ENCODE results near the gene RGPD3. TPM values are rescaled to one million over a fixed set of nuclear protein-coding genes. Genes with fewer than 3 reads are reported as not detected.
A peak's percentile ranks its signal among the peaks of the same experiment; 100 is the strongest.
"Not testable (repeated sequence)": the region's sequence is repeated elsewhere in the genome, so short reads cannot be mapped to it uniquely, and the experiment has no call there.

The RGPD3 gene
- total RNA-seq (under 1 TPM; 0.04 to 0.18 TPM), polyA plus RNA-seq (0.12 TPM)

DNA sequence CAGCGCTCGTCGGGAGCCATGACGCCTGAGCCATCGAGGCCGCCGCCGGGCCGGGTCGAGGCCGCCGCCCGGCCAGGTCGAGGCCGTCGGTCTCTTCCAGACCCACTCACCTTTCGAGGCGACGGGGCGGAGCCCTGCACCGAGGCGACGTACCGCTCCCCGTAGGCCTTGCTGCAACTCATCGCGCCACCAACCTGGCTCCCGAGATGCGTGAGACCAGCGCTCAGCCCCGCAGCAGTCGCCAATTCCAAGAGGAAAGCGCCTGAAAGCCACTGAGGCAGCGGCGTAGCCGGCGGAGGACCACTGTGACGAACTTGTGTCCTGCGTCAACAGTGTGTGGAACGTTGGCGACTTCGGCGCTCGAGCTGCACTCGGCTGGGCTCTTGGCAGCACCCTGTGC is at the start of gene RGPD3:
Gene RGPD3 (minus strand): TSS at position 307 of the 400 bp plus-strand sequence. CDS start 125 bp downstream, at position 182.
- H3K27me3 Mint-ChIP-seq; H3K27ac ChIP-seq (ENCODE audit: low read depth, low read length); POLR2A ChIA-PET; H3K27me3 ChIP-seq (ENCODE audit: insufficient read depth, low read length, poor library complexity, severe bottlenecking); H3K9me3 Mint-ChIP-seq; DNase-seq; H3K27ac Mint-ChIP-seq; H3K36me3 Mint-ChIP-seq; H3K4me1 Mint-ChIP-seq; H3K36me3 ChIP-seq (ENCODE audit: insufficient read depth, low read length); H3K4me1 ChIP-seq (ENCODE audit: insufficient read depth, low read length); H3K4me3 ChIP-seq (ENCODE audit: low read length); H3K9me3 ChIP-seq (ENCODE audit: low read length); H3K4me3 Mint-ChIP-seq; CTCF ChIA-PET: not testable (repeated sequence)

- H3K9me3 ChIP-seq (ENCODE audit: low read length), result no peaks in the 10 kb centered on the region
- no peaks in the 10 kb centered on the region for H3K9me3 Mint-ChIP-seq
- CTCF ChIA-PET, result no interaction called here
Observed at GRCh38 chr2:106517329-106517728, 49.1 kb upstream of the RGPD3 start.

GRCh38 chr2:106516864-106517263 is 48.7 kb upstream of the RGPD3 start:
- H3K9me3 Mint-ChIP-seq, result no peaks in the 10 kb centered on the region
- Histone ChIP-seq H3K36me3 (ENCODE audit: insufficient read depth, low read length) (no peaks in the 10 kb centered on the region), H3K27me3 (ENCODE audit: insufficient read depth, low read length, poor library complexity, severe bottlenecking) (no peaks in the 10 kb centered on the region), H3K9me3 (ENCODE audit: low read length) (no peaks in the 10 kb centered on the region), H3K4me1 (ENCODE audit: insufficient read depth, low read length) (no peaks in the 10 kb centered on the region), H3K27ac (ENCODE audit: low read depth, low read length) (no peak overlapping the region), H3K4me3 (ENCODE audit: low read length) (no peak overlapping the region)
- CTCF ChIA-PET, result no interaction called here
- H3K27me3 Mint-ChIP-seq, result peaks cover 0 to 7% of the 10 kb centered on the region in 2 donors
- H3K4me3 Mint-ChIP-seq, result no peak overlapping the region
- H3K4me1 Mint-ChIP-seq, result peaks cover 2 to 6% (median 6%) of the 10 kb centered on the region in 3 donors
- H3K36me3 Mint-ChIP-seq, result peaks cover 0 to 3% (median 0%) of the 10 kb centered on the region in 3 donors
- POLR2A ChIA-PET, result no interaction called here
- DNase-seq, result no peak
- H3K27ac Mint-ChIP-seq, result no peak overlapping the region

More at GRCh38 chr2:106517329-106517728, 49.1 kb upstream of the RGPD3 start:
- Mint-ChIP-seq H3K4me1 (peaks cover 0 to 2% (median 1%) of the 10 kb centered on the region in 3 donors), H3K36me3 (peaks cover 0 to 3% (median 0%) of the 10 kb centered on the region in 3 donors), H3K4me3 (no peak overlapping the region), H3K27me3 (peaks cover 0 to 7% of the 10 kb centered on the region in 2 donors), H3K27ac (no peak overlapping the region)
- Histone ChIP-seq H3K4me1 (ENCODE audit: insufficient read depth, low read length) (no peaks in the 10 kb centered on the region), H3K4me3 (ENCODE audit: low read length) (no peak overlapping the region), H3K27me3 (ENCODE audit: insufficient read depth, low read length, poor library complexity, severe bottlenecking) (no peaks in the 10 kb centered on the region), H3K36me3 (ENCODE audit: insufficient read depth, low read length) (no peaks in the 10 kb centered on the region), H3K27ac (ENCODE audit: low read depth, low read length) (no peak overlapping the region)
- POLR2A ChIA-PET, result no interaction called here
- DNase-seq, result no peak

GRCh38 chr2:106516436-106516835 is 48.2 kb upstream of the RGPD3 start:
- Histone ChIP-seq H3K27ac (ENCODE audit: low read depth, low read length) (no peak overlapping the region), H3K9me3 (ENCODE audit: low read length) (no peaks in the 10 kb centered on the region), H3K36me3 (ENCODE audit: insufficient read depth, low read length) (no peaks in the 10 kb centered on the region), H3K4me3 (ENCODE audit: low read length) (no peak overlapping the region), H3K4me1 (ENCODE audit: insufficient read depth, low read length) (no peaks in the 10 kb centered on the region), H3K27me3 (ENCODE audit: insufficient read depth, low read length, poor library complexity, severe bottlenecking) (no peaks in the 10 kb centered on the region)
- no peak for DNase-seq
- H3K27me3 Mint-ChIP-seq, result peaks cover 0 to 7% of the 10 kb centered on the region in 2 donors
- CTCF ChIA-PET, result no interaction called here
- H3K4me1 Mint-ChIP-seq, result peaks cover 3 to 9% (median 8%) of the 10 kb centered on the region in 3 donors
- H3K4me3 Mint-ChIP-seq, result no peak overlapping the region
- POLR2A ChIA-PET, result no interaction called here
- H3K36me3 Mint-ChIP-seq, result peaks cover 0 to 3% (median 0%) of the 10 kb centered on the region in 3 donors
- H3K27ac Mint-ChIP-seq, result no peak overlapping the region
- H3K9me3 Mint-ChIP-seq, result no peaks in the 10 kb centered on the region

DNA sequence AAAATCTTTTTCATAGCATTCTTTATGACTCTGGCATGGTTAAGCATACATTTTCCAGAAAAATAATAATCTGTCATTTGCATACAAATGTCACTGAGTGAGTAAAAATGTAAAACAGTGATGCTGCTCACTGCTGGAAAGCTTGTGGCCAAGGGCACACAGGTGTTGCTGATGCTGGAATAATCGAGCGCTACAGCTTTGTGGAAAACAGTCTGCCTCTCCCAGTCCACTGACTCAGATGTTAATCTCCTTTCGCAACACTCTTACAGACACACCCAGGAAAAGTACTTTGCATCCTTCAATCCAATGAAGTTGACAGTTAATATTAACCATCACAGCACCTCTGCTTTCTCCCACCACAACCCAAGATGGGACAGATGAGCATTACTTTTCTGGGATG is 46.6 kb upstream of the RGPD3 start:
- CTCF ChIA-PET, result not testable (repeated sequence)

GRCh38 chr2:106513391-106513790 is 45.2 kb upstream of the RGPD3 start:
- POLR2A ChIA-PET; H3K27me3 ChIP-seq (ENCODE audit: insufficient read depth, low read length, poor library complexity, severe bottlenecking); H3K36me3 Mint-ChIP-seq; H3K27ac ChIP-seq (ENCODE audit: low read depth, low read length); H3K4me3 Mint-ChIP-seq; H3K36me3 ChIP-seq (ENCODE audit: insufficient read depth, low read length); H3K9me3 ChIP-seq (ENCODE audit: low read length); CTCF ChIA-PET; H3K4me3 ChIP-seq (ENCODE audit: low read length); H3K27me3 Mint-ChIP-seq; H3K9me3 Mint-ChIP-seq; H3K4me1 ChIP-seq (ENCODE audit: insufficient read depth, low read length): not testable (repeated sequence)
- Mint-ChIP-seq H3K4me1 (peaks cover 3 to 12% (median 8%) of the 10 kb centered on the region in 3 donors), H3K27ac (peak overlapping the region in 1 of 8 donors; percentile 52)
- peak in 1 of 5 donors; percentile 27 for DNase-seq

More for the DNA sequence above, 46.6 kb upstream of the RGPD3 start:
- H3K4me3 Mint-ChIP-seq; H3K27me3 ChIP-seq (ENCODE audit: insufficient read depth, low read length, poor library complexity, severe bottlenecking); H3K36me3 Mint-ChIP-seq; H3K4me1 ChIP-seq (ENCODE audit: insufficient read depth, low read length); H3K9me3 Mint-ChIP-seq; H3K27me3 Mint-ChIP-seq; POLR2A ChIA-PET; DNase-seq; H3K36me3 ChIP-seq (ENCODE audit: insufficient read depth, low read length); H3K27ac ChIP-seq (ENCODE audit: low read depth, low read length); H3K4me3 ChIP-seq (ENCODE audit: low read length); H3K27ac Mint-ChIP-seq; H3K9me3 ChIP-seq (ENCODE audit: low read length): not testable (repeated sequence)
- H3K4me1 Mint-ChIP-seq, result peaks cover 3 to 12% (median 8%) of the 10 kb centered on the region in 3 donors

GRCh38 chr2:106511934-106512333 is 43.7 kb upstream of the RGPD3 start:
- H3K27ac ChIP-seq (ENCODE audit: low read depth, low read length); H3K27me3 Mint-ChIP-seq; H3K36me3 Mint-ChIP-seq; H3K9me3 ChIP-seq (ENCODE audit: low read length); H3K4me1 ChIP-seq (ENCODE audit: insufficient read depth, low read length); H3K9me3 Mint-ChIP-seq; H3K36me3 ChIP-seq (ENCODE audit: insufficient read depth, low read length); H3K4me3 ChIP-seq (ENCODE audit: low read length); CTCF ChIA-PET; H3K27me3 ChIP-seq (ENCODE audit: insufficient read depth, low read length, poor library complexity, severe bottlenecking); POLR2A ChIA-PET: not testable (repeated sequence)
- DNase-seq, result peak in 1 of 5 donors; percentile 17
- peak overlapping the region in 5 of 7 donors; percentile 3 to 55 (median 37) for H3K4me3 Mint-ChIP-seq
- H3K27ac Mint-ChIP-seq, result peak overlapping the region in 1 of 8 donors; percentile 71
- peaks cover 3 to 12% (median 10%) of the 10 kb centered on the region in 3 donors for H3K4me1 Mint-ChIP-seq

DNA sequence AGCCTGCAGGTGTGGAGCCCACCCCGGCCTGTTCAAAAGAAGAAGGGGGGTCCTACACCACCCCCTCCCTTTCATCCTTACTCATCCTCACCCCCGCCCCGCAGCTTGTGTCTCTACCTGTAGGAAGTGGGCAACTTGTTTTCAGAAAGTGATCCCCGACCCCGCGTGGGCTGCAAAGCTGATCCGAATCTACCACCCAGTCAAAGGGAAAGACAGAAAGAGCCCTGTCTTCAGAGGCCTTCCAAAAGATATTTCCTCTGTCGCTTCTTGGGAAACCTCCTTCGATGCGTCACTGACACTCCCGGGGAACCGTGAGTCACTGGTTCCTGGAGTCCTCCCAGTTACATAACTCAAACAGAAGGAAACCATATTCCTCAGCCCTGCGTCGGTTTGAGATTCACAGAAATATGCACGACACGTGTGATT is 43.3 kb upstream of the RGPD3 start:
- H3K4me3 ChIP-seq (ENCODE audit: low read length); H3K27ac ChIP-seq (ENCODE audit: low read depth, low read length); H3K27me3 Mint-ChIP-seq; CTCF ChIA-PET; H3K27me3 ChIP-seq (ENCODE audit: insufficient read depth, low read length, poor library complexity, severe bottlenecking); H3K4me1 ChIP-seq (ENCODE audit: insufficient read depth, low read length); H3K9me3 ChIP-seq (ENCODE audit: low read length); POLR2A ChIA-PET; H3K36me3 ChIP-seq (ENCODE audit: insufficient read depth, low read length); H3K36me3 Mint-ChIP-seq; H3K9me3 Mint-ChIP-seq: not testable (repeated sequence)
- Mint-ChIP-seq H3K4me1 (peaks cover 5 to 15% (median 14%) of the 10 kb centered on the region in 3 donors), H3K27ac (peak overlapping the region in 1 of 8 donors; percentile 71), H3K4me3 (peak overlapping the region in 5 of 7 donors; percentile 19 to 55 (median 28))
- peak in 1 of 5 donors; percentile 13 for DNase-seq

DNA sequence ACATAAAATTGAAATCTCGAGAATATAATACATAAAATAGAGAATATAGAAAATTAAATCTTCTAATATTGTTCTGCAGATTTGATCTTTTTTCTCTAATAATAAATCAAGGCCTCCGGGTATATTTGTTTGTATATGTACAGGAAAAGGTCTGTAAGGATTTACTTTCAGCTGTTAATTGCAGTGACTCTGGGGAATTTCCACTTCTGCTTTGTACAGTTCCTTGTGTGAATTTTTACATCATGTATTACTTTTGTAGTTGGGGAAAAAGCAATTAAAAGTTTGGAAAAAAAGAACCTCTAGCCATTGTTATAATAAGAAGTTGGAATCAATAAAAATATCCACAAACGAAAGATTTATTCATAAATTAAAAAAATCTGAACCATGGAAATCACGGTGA is 42.6 kb upstream of the RGPD3 start:
- H3K27ac Mint-ChIP-seq; H3K36me3 Mint-ChIP-seq; DNase-seq; POLR2A ChIA-PET; H3K27me3 Mint-ChIP-seq; H3K27me3 ChIP-seq (ENCODE audit: insufficient read depth, low read length, poor library complexity, severe bottlenecking); H3K4me1 ChIP-seq (ENCODE audit: insufficient read depth, low read length); H3K4me3 Mint-ChIP-seq; H3K4me3 ChIP-seq (ENCODE audit: low read length); CTCF ChIA-PET; H3K9me3 ChIP-seq (ENCODE audit: low read length); H3K9me3 Mint-ChIP-seq; H3K27ac ChIP-seq (ENCODE audit: low read depth, low read length); H3K36me3 ChIP-seq (ENCODE audit: insufficient read depth, low read length): not testable (repeated sequence)
- peaks cover 5 to 20% (median 17%) of the 10 kb centered on the region in 3 donors for H3K4me1 Mint-ChIP-seq

All from CD8-positive, alpha-beta memory T cell (primary cell).